Endothelial cell of umbilical vein (primary cell): ENCODE measurements around the gene NRCAM. TPM values are rescaled to one million over a fixed set of nuclear protein-coding genes. Genes with fewer than 3 reads are reported as not detected.

Experiments
- BruUV-seq: library from RNA; stranded (reverse); fragments of 400-500 nt; replicated peaks from 2 replicates; lab custom pipeline; 2021; lab: Mats Ljungman, UMichigan
- CTCF ChIA-PET: fragments of 300-600, 350-600 bp; sonication (Branson Sonifier 250); formaldehyde crosslinking; loops from one replicate; lab custom pipeline; 2021; ENCODE audit warnings: antibody characterized with exemption, inconsistent platforms; lab: Charles Lee
- POLR2A ChIA-PET: fragments of 300-600, 350-600 bp; sonication (Branson Sonifier 250); formaldehyde crosslinking; loops from one replicate; lab custom pipeline; 2021; ENCODE audit warnings: antibody characterized with exemption, inconsistent platforms; lab: Charles Lee
- DNase-seq: peaks from one replicate; pipeline ENCODE4 v3.0.0-alpha.2; 2011; ENCODE audit warnings: low read depth, low spot score
- FAIRE-seq: peaks from 2 replicates; lab custom pipeline; 2011; peaks lifted over from hg19 to GRCh38; lab: Jason Lieb, UNC
- H2AFZ ChIP-seq: 2 replicates; pipeline ENCODE4 v1.6.0; 2012; ENCODE audit warnings: low read depth, low read length, control low read depth, inconsistent platforms
- H3K27ac ChIP-seq: 2 replicates; pipeline ENCODE4 v1.5.1; 2011; ENCODE audit warnings: low read depth, mild to moderate bottlenecking, control low read depth, low read length, moderate library complexity; ENCODE audit not compliant: insufficient read depth
- H3K27me3 ChIP-seq, 2 experiments: 2 replicates each; pipeline versions ENCODE4 v1.6.0 to v1.6.1; 2011; ENCODE audit warnings: low read length in 2 of 2, mixed read lengths in 1 of 2; ENCODE audit not compliant: control insufficient read depth in 2 of 2, insufficient read depth in 2 of 2
- H3K36me3 ChIP-seq, 2 experiments: 2 replicates in 1 of 2; 3 replicates in 1 of 2; pipeline ENCODE4 v1.5.1; 2011; ENCODE audit warnings: low read length in 2 of 2, mild to moderate bottlenecking in 1 of 2, moderate library complexity in 1 of 2; ENCODE audit not compliant: control insufficient read depth in 2 of 2, insufficient read depth in 2 of 2; ENCODE audit errors: extremely low read depth in 1 of 2
- H3K4me1 ChIP-seq: 3 replicates; pipeline ENCODE4 v1.5.1; 2011; ENCODE audit warnings: mild to moderate bottlenecking, low read length; ENCODE audit not compliant: control insufficient read depth, insufficient read depth; ENCODE audit errors: extremely low read depth
- H3K4me2 ChIP-seq: 2 replicates; pipeline ENCODE4 v1.6.1; 2011; ENCODE audit warnings: low read length, control low read depth, mixed read lengths; ENCODE audit not compliant: insufficient read depth
- H3K4me3 ChIP-seq, 3 experiments: fragments of 200-600 bp in 1 of 3; sonication (generic), shearing (Covaris generic) in 1 of 3; replicated peaks in 1 of 3; 2 replicates each; pipeline ENCODE4 v1.5.1; 2011 to 2016; ENCODE audit warnings: control low read depth in 3 of 3, low read length in 3 of 3, mild to moderate bottlenecking in 2 of 3, inconsistent platforms in 1 of 3, low read depth in 1 of 3, moderate library complexity in 1 of 3; ENCODE audit not compliant: insufficient read depth in 1 of 3
- H3K79me2 ChIP-seq: 2 replicates; pipeline ENCODE4 v1.6.0; 2012; ENCODE audit warnings: low read length, inconsistent platforms; ENCODE audit not compliant: control insufficient read depth, insufficient read depth
- H3K9ac ChIP-seq: replicated peaks from 2 replicates; pipeline ENCODE3; 2011; ENCODE audit warnings: low read length, control low read depth; ENCODE audit not compliant: insufficient read depth; ENCODE audit errors: extremely low read depth
- H3K9me1 ChIP-seq: replicated peaks from 3 replicates; pipeline ENCODE4 v1.6.0; 2011; ENCODE audit warnings: mild to moderate bottlenecking, low read length; ENCODE audit not compliant: control insufficient read depth, insufficient read depth; ENCODE audit errors: extremely low read depth
- H3K9me3 ChIP-seq: replicated peaks from 2 replicates; pipeline ENCODE4 v1.5.1; 2012; ENCODE audit warnings: low read length, inconsistent platforms; ENCODE audit not compliant: control insufficient read depth, insufficient read depth
- H4K20me1 ChIP-seq: replicated peaks from 2 replicates; pipeline ENCODE3; 2011; ENCODE audit warnings: mild to moderate bottlenecking, low read length; ENCODE audit not compliant: control insufficient read depth, insufficient read depth; ENCODE audit errors: extremely low read depth
- CTCF ChIP-seq, 2 donors: IDR thresholded peaks; 1 replicate in 1 of 2; 2 replicates in 1 of 2; pipeline ENCODE4 v1.5.1; 2011; ENCODE audit warnings: low read length in 2 of 2, mild to moderate bottlenecking in 2 of 2, moderate library complexity in 2 of 2, control low read depth in 1 of 2, inconsistent platforms in 1 of 2, low read depth in 1 of 2; ENCODE audit not compliant: insufficient read depth in 1 of 2; ENCODE audit errors: extremely low read depth in 1 of 2
- EZH2 ChIP-seq: IDR thresholded peaks from 2 replicates; pipeline ENCODE4 v1.6.1; 2012; ENCODE audit warnings: borderline replicate concordance, low read depth, mild to moderate bottlenecking, moderate library complexity, low read length, inconsistent platforms; ENCODE audit not compliant: severe bottlenecking
- FOS ChIP-seq: IDR thresholded peaks from 2 replicates; pipeline ENCODE4 v1.6.1; 2011; ENCODE audit warnings: mild to moderate bottlenecking, low read length, moderate library complexity, borderline replicate concordance; ENCODE audit not compliant: insufficient read depth
- GATA2 ChIP-seq: IDR thresholded peaks from 2 replicates; pipeline ENCODE4 v1.7.0; 2011; ENCODE audit warnings: low read depth, mild to moderate bottlenecking, moderate library complexity, mixed read lengths, low read length; ENCODE audit not compliant: insufficient read length, insufficient read depth
- JUN ChIP-seq: IDR thresholded peaks from 2 replicates; pipeline ENCODE4 v1.6.1; 2011; ENCODE audit warnings: borderline replicate concordance, low read depth; ENCODE audit not compliant: insufficient read length, insufficient read depth
- MAX ChIP-seq: IDR thresholded peaks from 2 replicates; pipeline ENCODE4 v1.6.1; 2011; ENCODE audit not compliant: insufficient read depth, insufficient read length
- MYC ChIP-seq: IDR thresholded peaks from one replicate; pipeline ENCODE4 v1.6.1; 2011; ENCODE audit warnings: mild to moderate bottlenecking, low read depth, low read length
- POLR2A ChIP-seq: IDR thresholded peaks from 2 replicates; pipeline ENCODE4 v1.6.1; 2012; ENCODE audit warnings: low read depth, mild to moderate bottlenecking, control low read depth, low read length
- POLR2AphosphoS5 ChIP-seq: IDR thresholded peaks from 2 replicates; pipeline ENCODE4 v1.6.1; 2012; ENCODE audit warnings: low read depth, mild to moderate bottlenecking, control low read depth, low read length, moderate library complexity; ENCODE audit not compliant: insufficient read depth
- dilution Hi-C: fragments of 300-500 bp; cut with MboI; formaldehyde crosslinking; loops from one replicate; pipeline ENCODE4 v1.15.0; 2019; ENCODE audit warnings: low sequenced_read_pairs; ENCODE audit not compliant: extremely low pct_ligation_motif_present
- intact Hi-C: fragments of 100-400 bp; cut with micrococcal nuclease; formaldehyde crosslinking; loops from one replicate; pipeline ENCODE4 v1.10.0; 2022
- polyA plus RNA-seq, 4 experiments: library from polyadenylated mRNA; depleted of rRNA in 3 of 4; stranded (reverse) in 3 of 4; unstranded in 1 of 4; fragments of >200 nt; gene quantifications; 2 replicates each; pipeline versions ENCODE4 v1.2.1 to v1.2.3, GENCODE V29; 2011 to 2012; ENCODE audit warnings: missing spikeins in 1 of 4
- total RNA-seq: library from RNA; stranded (reverse); gene quantifications from 2 replicates; pipeline ENCODE4 v1.2.3, GENCODE V29; 2021

The NRCAM gene
- total and polyA plus RNA-seq, 2 donors (not counting 3 experiments of a cell fraction or from before 2014, with no cell fraction given): 26.0 to 47.6 TPM

- CTCF ChIA-PET: interaction anchor here (1.1 kb wide), 1 partner anchor 39 kb away, joined by 3 read pairs; no protein-coding TSS in a partner anchor
- Histone ChIP-seq H4K20me1 (no peaks in the 10 kb centered on the region), H3K36me3 (peaks cover 0 to 4% of the 10 kb centered on the region in 2 experiments), H3K4me3 (no peak overlapping the region), H3K79me2 (no peaks in the 10 kb centered on the region), H3K4me2 (no peak overlapping the region), H3K27ac (no peak overlapping the region), H3K9me3 (no peaks in the 10 kb centered on the region), H3K9ac (no peak overlapping the region), H3K27me3 (no peaks in the 10 kb centered on the region), H3K4me1 (no peaks in the 10 kb centered on the region), H2AFZ (no peak overlapping the region), H3K9me1 (no peaks in the 10 kb centered on the region)
- POLR2A ChIA-PET: no interaction called here
- dilution Hi-C loops: loop anchor here (5.0 kb wide), 1 partner anchor 147 kb away; the partner anchor contains the start of gene LAMB1
- DNase-seq (no peak), FAIRE-seq (no peak)
- BruUV-seq: no TSS peak
- intact Hi-C loops: loop anchor here (5.0 kb wide), 1 partner anchor 407 kb away; the partner anchor contains the start of gene CBLL1
- TF ChIP-seq GATA2 (no peak), MYC (no peak), MAX (no peak), POLR2AphosphoS5 (no peak), CTCF (IDR thresholded peaks at IDR 0.05; ENCODE audit: extremely low read depth in 1 of 2, insufficient read depth in 1 of 2, low read depth in 1 of 2, low read length in 2 of 2) (no peak), EZH2 (no peak), POLR2A (no peak), JUN (no peak), FOS (no peak)
Observed at GRCh38 chr7:108149119-108149518, 307.1 kb downstream of the NRCAM start.
